GM12878 (cell line): ENCODE measurements around the gene LMCD1. TPM values are rescaled to one million over a fixed set of nuclear protein-coding genes. Genes with fewer than 3 reads are reported as not detected.

Experiments used
- ATAC-seq: fragments of 200-7000 bp; cut with Tn5 transposase; 3 replicates; pipeline ENCODE4 v1.9.1; 2020; ENCODE audit warnings: mild to moderate bottlenecking, moderate library complexity
- BruUV-seq: library from RNA; stranded (reverse); fragments of 400-500 nt; replicated peaks from 2 replicates; lab custom pipeline; 2021; lab: Mats Ljungman, UMichigan
- CTCF ChIA-PET: fragments of 300-600 bp; sonication (Branson Sonifier 250); formaldehyde crosslinking; extraction: SDS; loops from one replicate; lab custom pipeline; 2021; ENCODE audit warnings: inconsistent platforms; lab: Yijun Ruan, JAX
- POLR2A ChIA-PET: fragments of 350-600 bp; formaldehyde crosslinking; extraction: SDS; loops from one replicate; lab custom pipeline; 2021; ENCODE audit warnings: inconsistent platforms; lab: Charles Lee
- RAD21 ChIA-PET: fragments of 300-600 bp; sonication (Branson Sonifier 250); formaldehyde crosslinking; loops from one replicate; lab custom pipeline; 2023; ENCODE audit warnings: antibody characterized with exemption; ENCODE audit not compliant: unreplicated experiment; lab: Charles Lee
- SMC1A ChIA-PET: fragments of 300-600 bp; sonication (Branson Sonifier 250); formaldehyde crosslinking; loops from one replicate; lab custom pipeline; 2023; ENCODE audit not compliant: unreplicated experiment, uncharacterized antibody; lab: Charles Lee
- DNase-seq: peaks from one replicate; pipeline ENCODE4 v3.0.0-alpha.2; 2011; ENCODE audit warnings: low read depth, low spot score
- FAIRE-seq: peaks from 3 replicates; lab custom pipeline; 2011; peaks lifted over from hg19 to GRCh38; lab: Jason Lieb, UNC
- H2AFZ ChIP-seq: 2 replicates; pipeline ENCODE4 v1.6.0; 2011; ENCODE audit warnings: low read depth, low read length, control low read depth; ENCODE audit not compliant: control insufficient read depth
- H3K27ac ChIP-seq: 2 replicates; pipeline ENCODE4 v1.5.1; 2011; ENCODE audit warnings: control low read depth; ENCODE audit not compliant: control insufficient read depth, insufficient read depth
- H3K27me3 ChIP-seq, 2 experiments: replicated peaks in 1 of 2; 2 replicates each; pipeline versions ENCODE4 v1.6.0 to v1.6.1; 2011; ENCODE audit warnings: low read length in 1 of 2; ENCODE audit not compliant: control insufficient read depth in 2 of 2, insufficient read depth in 2 of 2
- H3K36me3 ChIP-seq, 2 experiments: 2 replicates each; pipeline ENCODE4 v1.5.1; 2011; ENCODE audit warnings: low read length in 1 of 2; ENCODE audit not compliant: control insufficient read depth in 2 of 2, insufficient read depth in 2 of 2
- H3K4me1 ChIP-seq: 2 replicates; pipeline ENCODE4 v1.6.1; 2011; ENCODE audit warnings: mild to moderate bottlenecking, low read length, moderate library complexity, mixed read lengths; ENCODE audit not compliant: control insufficient read depth, insufficient read depth
- H3K4me2 ChIP-seq: 2 replicates; pipeline ENCODE4 v1.6.0; 2011; ENCODE audit warnings: control low read depth; ENCODE audit not compliant: control insufficient read depth, insufficient read depth
- H3K4me3 ChIP-seq: fragments of 200-600 bp; sonication (generic); 2 replicates; pipeline ENCODE4 v1.5.1; 2016
- H3K79me2 ChIP-seq: 2 replicates; pipeline ENCODE4 v1.6.0; 2011; ENCODE audit warnings: low read length; ENCODE audit not compliant: control insufficient read depth, insufficient read depth
- H3K9ac ChIP-seq: 2 replicates; pipeline ENCODE4 v1.8.0; 2011; ENCODE audit warnings: low read length, control low read depth, mixed read lengths; ENCODE audit not compliant: control insufficient read depth, insufficient read depth
- H3K9me3 ChIP-seq: replicated peaks from 3 replicates; pipeline ENCODE4 v1.5.1; 2011; ENCODE audit warnings: mild to moderate bottlenecking, low read length; ENCODE audit not compliant: control insufficient read depth, insufficient read depth
- H4K20me1 ChIP-seq: 2 replicates; pipeline ENCODE4 v1.6.0; 2011; ENCODE audit not compliant: control insufficient read depth, insufficient read depth
- KAT2A ChIP-seq: conservative IDR thresholded peaks from 2 replicates; pipeline ENCODE4 v1.6.1; 2011; ENCODE audit warnings: low read depth, low read length; ENCODE audit not compliant: control insufficient read depth
- SMAD5 ChIP-seq: IDR thresholded peaks from 2 replicates; pipeline ENCODE4 v1.6.1; 2016; ENCODE audit warnings: antibody characterized with exemption, low read depth
- WGBS: methylation state at CpG from one replicate; pipeline ENCODE4 v1.1.6; 2016; ENCODE audit warnings: low lambda C conversion rate; ENCODE audit not compliant: insufficient replicate concordance, insufficient coverage; ENCODE audit errors: missing lambda C conversion rate; 5-methylcytosine and 5-hydroxymethylcytosine counted together
- in situ Hi-C: fragments of 300-500 bp; cut with MboI; formaldehyde crosslinking; loops from 9 replicates; pipeline ENCODE4 v1.14.3; 2018; ENCODE audit warnings: mixed read lengths
- intact Hi-C: fragments of 100-400 bp; cut with micrococcal nuclease; formaldehyde crosslinking; loops from one replicate; pipeline ENCODE4 v1.14.2; 2022; ENCODE audit not compliant: unreplicated experiment
- polyA plus RNA-seq, 11 experiments: library from polyadenylated mRNA; depleted of rRNA in 4 of 11; unstranded in 6 of 11; stranded (reverse) in 5 of 11; fragments of >200 nt; fragmentation: Nextera tagmentation in 4 of 11; fragmentation: Illumina TruSeq in 1 of 11; extraction: Ambion mirVana in 4 of 11; extraction: Trizol in 1 of 11; gene quantifications; 1 replicate in 1 of 11; 2 replicates in 10 of 11; pipeline versions ENCODE4 v1.2.1 to v1.2.3, GENCODE V29; 2011 to 2016; ENCODE audit warnings: inconsistent platforms in 2 of 11, missing spikeins in 2 of 11, low read depth in 1 of 11
- total RNA-seq, 4 experiments: library from RNA; depleted of rRNA in 3 of 4; stranded (reverse); fragments of >200 nt in 3 of 4; fragmentation: Illumina TruSeq in 1 of 4; extraction: Trizol in 1 of 4; gene quantifications; 2 replicates each; pipeline versions ENCODE4 v1.2.1 to v1.2.3, GENCODE V29; 2013 to 2021
- TF ChIP-seq, protein P1 (sequence below): IDR thresholded peaks from 2 replicates; pipeline ENCODE4 v1.6.1; 2012; ENCODE audit warnings: low read depth, low read length, improper control_type of control experiment
- TF ChIP-seq, protein P2 (sequence below): fragments of 450-650 bp; IDR thresholded peaks from 2 replicates; pipeline ENCODE4 v1.6.1; 2018; ENCODE audit warnings: mild to moderate bottlenecking, low read depth, moderate library complexity; ENCODE audit not compliant: partially characterized antibody

The LMCD1 gene
- total and polyA plus RNA-seq, 10 of the 15 experiments (the other 5 are each of a cell fraction or from before 2014, with no cell fraction given) = 0.27 to 6.4 (median 1.7) TPM

DNA sequence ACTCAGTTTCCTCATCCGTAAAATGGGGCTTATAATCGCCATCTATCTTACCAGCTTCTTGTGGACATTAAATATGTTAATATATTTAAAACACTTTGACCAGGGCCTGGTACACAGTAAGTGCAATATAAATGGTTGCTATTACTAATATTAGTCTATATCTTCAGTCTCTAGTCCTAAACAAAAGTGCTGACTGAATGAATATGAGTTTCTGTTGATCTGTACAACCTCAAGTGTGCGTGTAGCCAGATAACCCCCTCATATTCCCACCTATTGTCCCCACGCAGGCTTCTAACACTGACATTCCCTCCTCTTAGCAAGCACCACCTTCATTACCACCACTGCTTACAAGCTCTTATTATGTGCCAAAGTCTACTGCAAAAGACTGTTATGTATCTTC, 27.6 kb upstream of the LMCD1 start:
- no peaks in the 10 kb centered on the region for H3K36me3 ChIP-seq
- WGBS = 30% methylated on average over 4 of the region's 4 CpGs
- intact Hi-C loops = no loop called here
- no peaks in the 10 kb centered on the region for H3K9me3 ChIP-seq
- FAIRE-seq (no peak), DNase-seq (no peak), ATAC-seq (no peak)
- in situ Hi-C loops = no loop called here
- H2AFZ ChIP-seq = no peak overlapping the region
- no TSS peak for BruUV-seq
- ChIA-PET SMC1A (no interaction called here), CTCF (interaction anchor here (1.1 kb wide), 1 partner anchor 27 kb away, joined by 3 read pairs; the partner anchor contains the start of gene LMCD1), RAD21 (no interaction called here), POLR2A (no interaction called here)
- H3K27ac ChIP-seq = no peak overlapping the region
- no peaks in the 10 kb centered on the region for H3K27me3 ChIP-seq
- no peak overlapping the region for H3K9ac ChIP-seq
- no peak for TF ChIP-seq SMAD5
- TF ChIP-seq KAT2A = no peak
- TF ChIP-seq, protein P1, sequence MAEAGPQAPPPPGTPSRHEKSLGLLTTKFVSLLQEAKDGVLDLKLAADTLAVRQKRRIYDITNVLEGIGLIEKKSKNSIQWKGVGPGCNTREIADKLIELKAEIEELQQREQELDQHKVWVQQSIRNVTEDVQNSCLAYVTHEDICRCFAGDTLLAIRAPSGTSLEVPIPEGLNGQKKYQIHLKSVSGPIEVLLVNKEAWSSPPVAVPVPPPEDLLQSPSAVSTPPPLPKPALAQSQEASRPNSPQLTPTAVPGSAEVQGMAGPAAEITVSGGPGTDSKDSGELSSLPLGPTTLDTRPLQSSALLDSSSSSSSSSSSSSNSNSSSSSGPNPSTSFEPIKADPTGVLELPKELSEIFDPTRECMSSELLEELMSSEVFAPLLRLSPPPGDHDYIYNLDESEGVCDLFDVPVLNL = no peak
- TF ChIP-seq, protein P2, sequence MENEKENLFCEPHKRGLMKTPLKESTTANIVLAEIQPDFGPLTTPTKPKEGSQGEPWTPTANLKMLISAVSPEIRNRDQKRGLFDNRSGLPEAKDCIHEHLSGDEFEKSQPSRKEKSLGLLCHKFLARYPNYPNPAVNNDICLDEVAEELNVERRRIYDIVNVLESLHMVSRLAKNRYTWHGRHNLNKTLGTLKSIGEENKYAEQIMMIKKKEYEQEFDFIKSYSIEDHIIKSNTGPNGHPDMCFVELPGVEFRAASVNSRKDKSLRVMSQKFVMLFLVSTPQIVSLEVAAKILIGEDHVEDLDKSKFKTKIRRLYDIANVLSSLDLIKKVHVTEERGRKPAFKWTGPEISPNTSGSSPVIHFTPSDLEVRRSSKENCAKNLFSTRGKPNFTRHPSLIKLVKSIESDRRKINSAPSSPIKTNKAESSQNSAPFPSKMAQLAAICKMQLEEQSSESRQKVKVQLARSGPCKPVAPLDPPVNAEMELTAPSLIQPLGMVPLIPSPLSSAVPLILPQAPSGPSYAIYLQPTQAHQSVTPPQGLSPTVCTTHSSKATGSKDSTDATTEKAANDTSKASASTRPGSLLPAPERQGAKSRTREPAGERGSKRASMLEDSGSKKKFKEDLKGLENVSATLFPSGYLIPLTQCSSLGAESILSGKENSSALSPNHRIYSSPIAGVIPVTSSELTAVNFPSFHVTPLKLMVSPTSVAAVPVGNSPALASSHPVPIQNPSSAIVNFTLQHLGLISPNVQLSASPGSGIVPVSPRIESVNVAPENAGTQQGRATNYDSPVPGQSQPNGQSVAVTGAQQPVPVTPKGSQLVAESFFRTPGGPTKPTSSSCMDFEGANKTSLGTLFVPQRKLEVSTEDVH = no peak
- H3K4me1 ChIP-seq = no peaks in the 10 kb centered on the region
- H3K4me2 ChIP-seq = no peak overlapping the region
- no peaks in the 10 kb centered on the region for H3K79me2 ChIP-seq
- H3K4me3 ChIP-seq = no peak overlapping the region
- no peaks in the 10 kb centered on the region for H4K20me1 ChIP-seq
